CD4-positive, alpha-beta T cell treated with Interleukin-6 for 4 hours (primary cell): ENCODE measurements around the gene APOL1.
A peak's percentile ranks its signal among the peaks of the same experiment; 100 is the strongest.
"Not testable (repeated sequence)": the region's sequence is repeated elsewhere in the genome, so short reads cannot be mapped to it uniquely, and the experiment has no call there.

ENCODE experiments used
- DNase-seq: peaks from one replicate; pipeline ENCODE4 v3.0.0-alpha.2; 2020; ENCODE audit warnings: mixed read lengths

APOL1 gene

DNA sequence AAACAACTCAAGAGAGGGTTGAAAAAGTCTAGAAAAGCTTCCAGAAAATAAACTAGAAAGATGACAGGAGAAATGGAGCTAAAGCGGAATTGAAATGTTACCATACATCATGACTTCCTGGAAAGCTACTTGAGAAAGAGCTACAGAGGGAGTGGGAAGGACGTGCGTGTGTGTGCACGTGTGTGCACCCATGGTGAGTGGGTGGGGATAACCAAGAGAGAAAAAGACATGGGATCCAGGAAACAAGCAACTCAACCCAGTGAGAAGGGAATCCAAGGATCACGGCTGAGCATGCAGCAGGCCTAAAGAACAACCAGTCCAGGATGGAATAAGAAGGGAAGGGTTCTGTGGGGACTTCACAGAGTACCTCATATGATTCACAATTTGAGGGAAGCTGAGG lies 21.6 kb downstream of the APOL1 start:
- no peak for DNase-seq

- DNase-seq: peak; percentile 75
These were observed 24.8 kb downstream of the APOL1 start for GRCh38 chr22:36277482-36278291.

DNA sequence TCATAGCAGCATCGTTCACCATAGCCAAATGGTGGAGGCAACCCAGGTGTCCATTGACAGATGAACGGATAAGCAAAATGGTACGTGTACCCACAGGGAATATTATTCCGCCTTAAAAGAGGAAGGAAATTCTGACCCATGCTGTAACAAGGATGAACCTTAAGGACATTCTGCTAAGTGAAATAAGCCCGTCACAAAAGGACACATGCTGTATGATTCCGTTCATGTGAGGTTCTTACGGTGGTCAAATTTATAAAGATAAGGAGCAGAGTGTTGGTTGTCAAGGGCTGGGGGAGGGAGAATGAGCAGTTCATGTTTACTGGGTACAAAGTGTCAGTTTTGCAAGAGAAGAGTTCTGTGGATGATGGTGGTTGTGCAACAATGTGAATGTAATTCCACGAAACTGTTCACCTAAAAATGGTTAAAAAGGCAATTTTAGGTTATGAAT lies 26.3 kb downstream of the APOL1 start:
- no peak for DNase-seq

- no peak for DNase-seq
These were observed 27.4 kb downstream of the APOL1 start for GRCh38 chr22:36280379-36280778.

GRCh38 chr22:36281781-36282327 lies 28.9 kb downstream of the APOL1 start:
- DNase-seq: no peak

DNA sequence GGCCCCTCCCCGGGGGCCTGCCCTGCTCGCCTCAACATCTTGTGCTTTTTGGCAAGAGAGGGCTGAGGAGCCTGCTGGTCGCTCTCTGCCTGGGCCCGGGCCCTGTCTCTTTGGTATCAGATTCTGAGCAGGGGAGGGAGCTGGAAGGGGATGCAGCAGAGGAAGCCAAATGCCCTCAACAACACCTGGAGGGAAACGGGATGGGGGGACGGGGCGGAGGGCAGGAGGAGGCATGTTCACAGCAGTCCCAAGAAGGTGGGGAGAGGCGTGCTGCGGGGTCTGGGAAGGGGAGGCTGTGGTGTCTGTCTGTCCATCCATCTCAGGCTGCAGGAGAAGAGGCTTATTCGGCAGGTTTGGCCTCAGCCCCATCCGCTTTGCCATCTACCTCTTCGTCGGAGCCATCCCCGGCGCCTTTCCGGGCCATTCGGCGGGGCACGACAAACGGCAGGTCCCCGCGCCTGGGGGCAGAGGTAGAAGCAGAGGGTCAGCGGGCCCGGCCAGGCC lies 29.4 kb downstream of the APOL1 start:
- DNase-seq: no peak

- DNase-seq: no peak
These were observed 31.2 kb downstream of the APOL1 start for GRCh38 chr22:36284171-36284571.

DNA sequence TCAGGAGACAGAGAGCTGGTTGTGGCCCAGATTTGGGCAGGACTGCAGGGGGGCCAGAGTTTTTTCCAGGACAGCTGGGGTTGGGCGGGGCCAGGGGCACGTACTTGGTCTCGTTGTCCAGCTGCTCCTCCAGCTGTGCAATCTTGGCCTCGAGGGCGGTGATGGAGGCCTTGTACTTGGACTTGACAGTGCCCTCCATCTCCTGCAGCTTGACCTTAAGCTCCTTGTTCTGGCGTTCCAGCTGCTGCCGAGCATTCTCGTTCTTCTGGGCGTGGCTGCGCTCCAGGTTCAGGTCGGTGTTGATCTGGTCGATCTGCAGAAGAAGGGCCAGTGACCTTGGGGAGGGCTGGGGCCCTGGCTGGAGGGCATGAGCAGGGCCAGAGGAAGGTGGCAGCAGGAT lies 32.1 kb downstream of the APOL1 start:
- no peak for DNase-seq

DNA sequence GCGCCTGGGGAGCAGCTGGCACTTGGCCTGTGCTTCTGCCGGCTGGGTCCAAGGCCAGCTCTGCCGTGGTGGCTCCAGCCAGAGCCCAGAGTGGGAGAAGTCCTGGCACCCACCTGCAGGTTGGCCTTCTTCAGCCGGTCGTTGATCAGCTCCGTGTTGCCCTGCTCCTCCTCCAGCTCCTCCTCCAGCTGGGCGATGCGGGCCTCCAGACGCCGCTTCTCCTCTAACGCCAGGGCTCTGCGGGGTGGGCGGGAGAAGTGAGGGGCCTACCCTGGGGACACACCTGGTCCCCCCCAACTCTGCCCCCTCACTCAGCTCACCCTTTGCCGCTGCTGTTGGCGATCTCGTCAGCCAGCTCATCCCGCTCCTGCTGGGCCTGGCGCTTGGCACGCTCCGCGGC lies 32.6 kb downstream of the APOL1 start:
- DNase-seq: no peak

DNA sequence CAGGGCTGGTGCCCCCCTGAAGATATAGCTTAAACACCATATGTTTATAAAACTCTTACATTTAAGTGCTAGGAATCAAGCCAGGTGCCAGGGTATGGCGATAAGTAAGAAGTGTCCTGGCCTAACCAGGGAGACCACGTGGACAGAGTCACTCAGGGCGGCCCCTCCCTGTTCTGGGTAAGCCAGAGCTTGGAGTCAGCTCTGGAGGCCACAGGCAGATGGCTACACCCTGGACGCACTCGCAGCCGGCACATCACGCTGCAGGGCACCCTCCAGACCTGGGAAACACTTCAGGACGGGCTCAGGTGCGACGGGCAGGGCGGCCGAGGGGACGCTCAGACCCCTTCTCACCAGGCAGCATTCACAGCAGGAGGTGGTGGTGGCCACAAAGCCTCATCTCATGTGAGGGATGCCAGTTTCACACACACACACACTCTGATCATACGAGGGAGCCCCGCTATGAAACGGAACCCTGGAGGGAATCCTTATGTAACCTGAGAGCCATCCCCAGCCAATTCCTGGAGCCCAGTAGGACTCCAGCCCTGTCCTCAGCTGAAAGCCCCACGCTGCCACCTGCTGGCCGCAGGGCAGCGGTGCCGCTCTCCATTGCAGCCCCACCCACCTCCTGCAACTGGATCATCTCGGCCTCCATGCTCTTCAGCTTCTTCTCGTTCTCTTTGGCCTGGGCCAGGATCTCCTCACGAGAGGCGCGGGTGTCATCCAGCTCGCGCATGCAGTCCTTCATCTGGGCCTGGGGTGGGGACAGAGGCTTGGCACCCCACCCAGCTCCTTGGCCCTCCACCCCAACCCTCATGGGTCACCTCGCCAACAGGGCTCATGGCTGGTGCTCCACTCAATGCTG lies 33.4 kb downstream of the APOL1 start:
- DNase-seq: peak; percentile 72

DNA sequence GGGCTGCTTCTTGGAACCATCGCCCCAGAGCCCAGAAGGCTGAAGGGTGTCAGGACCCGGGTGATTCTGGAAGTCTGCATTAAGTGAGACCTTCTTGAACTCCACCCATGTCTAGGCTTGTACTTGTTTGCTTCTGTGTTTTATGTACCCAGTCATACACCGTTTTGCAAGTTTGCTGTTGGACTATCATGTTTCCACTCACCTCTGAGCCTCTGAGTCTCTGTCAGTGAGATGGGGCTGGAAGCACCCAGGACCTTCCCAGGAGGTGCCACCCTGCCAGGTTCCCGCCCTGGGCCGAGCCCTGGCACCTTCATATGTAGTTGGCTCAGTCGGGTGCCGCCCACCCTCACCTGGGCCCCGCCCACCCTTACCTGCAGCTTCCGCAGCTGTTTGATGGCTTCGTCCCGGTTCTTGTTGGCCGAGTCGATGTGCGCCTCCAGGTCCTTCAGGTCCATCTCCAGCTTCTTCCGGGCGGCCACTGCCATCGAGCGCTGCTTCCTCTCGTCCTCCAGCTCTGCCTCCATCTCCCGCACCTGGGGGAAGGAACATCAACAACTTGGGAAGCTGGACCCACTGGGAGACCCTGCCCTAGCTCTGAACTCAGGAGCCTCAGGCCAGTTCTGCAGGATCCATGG lies 35.1 kb downstream of the APOL1 start:
- no peak for DNase-seq

DNA sequence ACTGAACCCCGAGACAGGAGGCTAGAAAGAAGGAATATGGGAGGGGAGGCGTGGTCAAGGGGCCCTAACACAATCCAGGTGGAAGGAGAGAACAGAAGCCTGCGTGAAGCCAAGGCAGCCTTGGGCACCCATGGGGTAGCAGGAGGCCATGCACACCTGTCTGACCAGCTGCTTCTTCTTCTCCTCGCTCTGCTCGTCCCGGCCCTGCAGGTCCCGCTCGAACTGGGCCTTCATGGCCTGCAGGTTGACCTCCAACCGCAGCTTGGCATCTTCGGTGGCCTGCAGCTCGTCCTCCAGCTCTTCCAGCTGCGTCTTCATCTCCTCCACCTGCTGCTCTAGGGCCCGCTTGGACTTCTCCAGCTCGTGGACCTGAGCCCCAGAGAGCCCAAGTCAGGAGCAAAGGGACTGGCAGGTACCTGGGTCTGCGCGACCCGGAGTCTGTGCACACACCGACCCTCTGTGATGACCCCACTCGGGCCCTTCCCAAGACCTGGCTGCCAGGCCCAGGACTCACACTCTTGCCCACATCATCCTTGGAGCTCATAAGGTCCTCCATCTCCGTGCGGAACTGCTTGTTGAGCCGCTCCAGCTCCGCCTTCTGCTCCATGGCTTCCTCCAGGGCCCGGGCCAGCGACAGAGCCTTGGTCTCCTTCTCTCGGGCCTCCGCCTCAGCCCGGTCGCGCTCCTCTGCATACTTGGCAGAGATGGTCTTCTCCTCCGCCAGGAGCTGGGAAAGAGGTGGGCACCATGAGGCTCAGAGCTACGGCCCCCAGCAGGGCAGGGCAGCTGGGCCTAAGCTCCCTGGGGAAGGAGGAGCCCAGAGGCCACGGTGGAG lies 35.9 kb downstream of the APOL1 start:
- no peak for DNase-seq

- no peak for DNase-seq
These were observed 36.5 kb downstream of the APOL1 start for GRCh38 chr22:36289406-36289870.

GRCh38 chr22:36289948-36290371 lies 37.0 kb downstream of the APOL1 start:
- peak; percentile 52 for DNase-seq

GRCh38 chr22:36290391-36291075 lies 37.6 kb downstream of the APOL1 start:
- not testable (repeated sequence) for DNase-seq

DNA sequence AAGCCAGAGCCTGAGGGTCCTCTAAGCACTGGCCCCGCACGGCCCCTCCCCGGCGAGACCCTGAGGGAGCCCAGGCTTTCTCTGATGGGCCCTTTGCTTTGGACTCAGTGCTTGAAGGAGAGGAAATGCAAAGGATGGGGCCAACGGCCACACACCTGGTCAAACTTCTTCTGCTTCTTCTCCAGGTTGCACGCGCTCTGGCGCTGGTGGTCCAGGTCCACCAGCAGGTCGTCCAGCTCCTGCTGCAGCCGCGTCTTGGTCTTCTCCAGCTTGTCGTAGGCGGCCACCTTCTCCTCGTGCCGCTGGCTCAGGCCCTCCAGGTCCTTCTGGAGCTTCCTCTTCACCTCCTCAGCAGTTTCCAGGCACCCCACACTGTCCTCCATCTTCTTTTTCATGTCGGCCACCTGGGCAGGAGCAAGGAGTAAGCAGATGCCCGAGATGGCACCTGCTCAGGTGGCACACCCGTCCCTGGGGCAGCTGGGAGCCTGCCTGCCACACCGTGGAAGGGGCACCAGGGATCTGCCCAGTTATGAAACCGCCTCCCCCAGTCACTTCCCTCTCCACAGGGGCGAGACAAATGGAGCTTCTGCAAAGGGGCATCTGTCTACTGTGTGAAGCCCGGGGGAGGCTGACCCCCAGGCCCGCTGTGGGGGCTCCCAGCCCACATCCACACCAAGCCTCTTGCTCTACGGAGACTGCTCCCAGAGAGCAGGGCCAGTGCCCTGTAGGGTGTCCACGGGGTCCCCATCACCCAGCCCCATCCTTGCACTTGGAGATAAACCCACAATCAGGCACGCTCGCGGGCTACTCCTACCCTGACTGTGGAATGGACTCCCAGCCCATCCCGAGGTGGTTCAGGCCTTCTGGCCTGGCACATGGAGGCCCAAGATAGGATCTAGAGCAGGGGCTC lies 39.2 kb downstream of the APOL1 start:
- no peak for DNase-seq

GRCh38 chr22:36292823-36293530 lies 40.0 kb downstream of the APOL1 start:
- DNase-seq: no peak

DNA sequence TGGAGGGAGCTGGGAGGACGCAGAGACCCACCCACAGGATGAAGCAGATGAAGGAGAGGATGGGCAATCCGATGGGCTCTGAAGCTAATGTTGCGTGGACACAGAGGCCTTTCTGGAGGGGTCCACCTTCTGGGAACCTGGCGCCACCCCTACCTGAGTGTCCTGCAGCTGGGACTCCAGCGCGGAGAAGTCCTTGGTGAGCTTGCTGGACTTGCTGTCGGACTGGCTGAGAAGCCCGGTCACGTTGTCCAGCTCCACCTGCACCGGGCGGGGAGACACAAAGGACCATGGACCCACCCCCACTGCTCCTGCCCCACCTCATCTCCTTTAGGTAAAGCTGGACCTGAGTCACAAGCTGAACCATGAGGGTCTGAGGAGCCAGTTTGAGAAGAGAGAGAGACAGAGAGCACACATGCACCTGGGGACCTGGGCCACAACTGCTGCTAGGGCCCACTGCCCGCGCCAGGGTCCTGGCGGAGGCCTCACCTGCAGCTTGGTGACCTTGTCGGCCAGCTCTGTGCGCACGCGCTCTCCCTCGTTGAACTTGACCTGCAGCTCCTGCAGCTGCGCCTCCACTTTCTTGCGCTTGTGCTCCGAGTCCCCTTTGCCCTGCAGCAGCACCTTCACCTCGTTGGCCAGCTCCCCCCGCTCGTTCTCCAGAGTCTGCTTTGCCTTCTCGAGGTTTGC lies 40.8 kb downstream of the APOL1 start:
- no peak for DNase-seq

DNA sequence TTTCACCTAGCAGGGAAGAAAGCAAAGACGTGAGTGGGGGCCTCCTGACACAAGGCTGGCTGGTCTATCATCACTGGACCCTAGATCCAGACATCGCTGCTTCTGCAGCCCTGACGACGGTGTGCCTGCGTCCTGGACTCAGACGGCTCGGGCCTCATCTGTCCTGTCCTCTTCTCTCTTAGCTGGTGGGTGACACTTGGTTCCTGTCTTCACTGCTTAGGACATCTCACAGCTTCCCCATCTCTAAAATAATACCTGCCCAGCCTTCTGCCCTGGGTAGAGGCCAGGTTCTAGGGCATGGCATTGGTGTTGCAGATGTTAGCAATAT lies 41.3 kb downstream of the APOL1 start:
- no peak for DNase-seq
